WTC11 (cell line): Measurements from ENCODE around the gene ARPC5. TPM values are rescaled to one million over a fixed set of nuclear protein-coding genes. Genes with fewer than 3 reads are reported as not detected.

Experiments
- ATAC-seq: fragments of 200-7000 bp; cut with Tn5 transposase; 2 replicates; pipeline ENCODE4 v1.10.0; 2021; ENCODE audit warnings: mild to moderate bottlenecking, moderate library complexity
- CTCF ChIA-PET: fragments of 300-600 bp; sonication (Branson Sonifier 250); formaldehyde crosslinking; loops from one replicate; lab custom pipeline; 2021; ENCODE audit warnings: antibody characterized with exemption; lab: Charles Lee
- POLR2A ChIA-PET: fragments of 350-600 bp; sonication (Branson Sonifier 250); formaldehyde crosslinking; loops from one replicate; lab custom pipeline; 2021; ENCODE audit warnings: antibody characterized with exemption; lab: Charles Lee
- DNase-seq: peaks from one replicate; pipeline ENCODE4 v3.0.0; 2021; ENCODE audit warnings: low spot score
- H3K27ac Mint-ChIP-seq: 2 replicates; pipeline ENCODE4 v1.8.0; 2021; ENCODE audit warnings: mixed read lengths
- H3K27me3 Mint-ChIP-seq: 2 replicates; pipeline ENCODE4 v1.8.0; 2021; ENCODE audit warnings: low read depth, mild to moderate bottlenecking, moderate library complexity, mixed read lengths
- H3K36me3 Mint-ChIP-seq: 2 replicates; pipeline ENCODE4 v1.8.0; 2021; ENCODE audit warnings: mixed read lengths
- H3K4me1 Mint-ChIP-seq: 2 replicates; pipeline ENCODE4 v1.8.0; 2022; ENCODE audit warnings: mixed read lengths
- H3K4me3 Mint-ChIP-seq: 2 replicates; pipeline ENCODE4 v1.8.0; 2021; ENCODE audit warnings: mild to moderate bottlenecking, moderate library complexity, mixed read lengths
- H3K9me3 Mint-ChIP-seq: 2 replicates; pipeline ENCODE4 v1.8.0; 2021; ENCODE audit warnings: mixed read lengths
- CREB1 ChIP-seq: sonication (generic); formaldehyde crosslinking; IDR thresholded peaks from 2 replicates; pipeline ENCODE4 v1.8.0; 2023; ENCODE audit warnings: mild to moderate bottlenecking, missing genetic modification reagents
- ESRRA ChIP-seq: sonication (generic); formaldehyde crosslinking; IDR thresholded peaks from 2 replicates; pipeline ENCODE4 v1.8.1; 2022; ENCODE audit warnings: mild to moderate bottlenecking, missing genetic modification reagents, borderline replicate concordance
- GTF2I ChIP-seq: fragments of 250-450 bp; sonication (Bioruptor Pico); conservative IDR thresholded peaks from 2 replicates; pipeline ENCODE4 v1.4.0; 2021; ENCODE audit warnings: mild to moderate bottlenecking
- MXD4 ChIP-seq: fragments of 250-450 bp; sonication (Bioruptor Pico); IDR thresholded peaks from 2 replicates; pipeline ENCODE4 v1.8.0; 2021; ENCODE audit warnings: mild to moderate bottlenecking, moderate library complexity, borderline replicate concordance
- NFE2L1 ChIP-seq: sonication (generic); formaldehyde crosslinking; IDR thresholded peaks from 2 replicates; pipeline ENCODE4 v1.8.1; 2023; ENCODE audit warnings: missing genetic modification reagents
- RORB ChIP-seq: fragments of 250-450 bp; sonication (Bioruptor Pico); IDR thresholded peaks from 2 replicates; pipeline ENCODE4 v1.9.0; 2021; ENCODE audit warnings: mild to moderate bottlenecking
- SP1 ChIP-seq: sonication (generic); formaldehyde crosslinking; conservative IDR thresholded peaks from 2 replicates; pipeline ENCODE4 v1.8.1; 2022; ENCODE audit warnings: missing genetic modification reagents
- TEAD4 ChIP-seq: sonication (generic); formaldehyde crosslinking; IDR thresholded peaks from 2 replicates; pipeline ENCODE4 v1.8.0; 2022; ENCODE audit warnings: mild to moderate bottlenecking, missing genetic modification reagents
- TP53 ChIP-seq: sonication (generic); formaldehyde crosslinking; IDR thresholded peaks from 2 replicates; pipeline ENCODE4 v1.8.1; 2023; ENCODE audit warnings: mild to moderate bottlenecking, missing genetic modification reagents
- ZBTB21 ChIP-seq: sonication (generic); formaldehyde crosslinking; IDR thresholded peaks from 2 replicates; pipeline ENCODE4 v1.8.1; 2023; ENCODE audit warnings: mild to moderate bottlenecking, missing genetic modification reagents, borderline replicate concordance
- ZNF219 ChIP-seq: sonication (generic); formaldehyde crosslinking; IDR thresholded peaks from 2 replicates; pipeline ENCODE4 v1.8.0; 2023; ENCODE audit warnings: missing genetic modification reagents, mild to moderate bottlenecking, borderline replicate concordance
- total RNA-seq: library from RNA; stranded (reverse); gene quantifications from 3 replicates; pipeline ENCODE4 v1.2.3, GENCODE V29; 2021
- TF ChIP-seq, protein P1 (sequence below): sonication (generic); formaldehyde crosslinking; IDR thresholded peaks from 2 replicates; pipeline ENCODE4 v1.8.0; 2022; ENCODE audit warnings: mild to moderate bottlenecking, missing genetic modification reagents
- TF ChIP-seq, protein P2 (sequence below): fragments of 200-600 bp; IDR thresholded peaks from 2 replicates; pipeline ENCODE4 v1.8.0; 2022; ENCODE audit warnings: antibody characterized with exemption
- TF ChIP-seq, protein P3 (sequence below): sonication (generic); formaldehyde crosslinking; IDR thresholded peaks from 2 replicates; pipeline ENCODE4 v1.8.1; 2022; ENCODE audit warnings: mild to moderate bottlenecking, moderate library complexity, missing genetic modification reagents
- TF ChIP-seq, protein P4 (sequence below): sonication (generic); formaldehyde crosslinking; IDR thresholded peaks from 2 replicates; pipeline ENCODE4 v1.8.0; 2022; ENCODE audit warnings: missing genetic modification reagents

ARPC5 gene
- total RNA-seq, 1 experiment from 2014 or later = 51.7 TPM

DNA sequence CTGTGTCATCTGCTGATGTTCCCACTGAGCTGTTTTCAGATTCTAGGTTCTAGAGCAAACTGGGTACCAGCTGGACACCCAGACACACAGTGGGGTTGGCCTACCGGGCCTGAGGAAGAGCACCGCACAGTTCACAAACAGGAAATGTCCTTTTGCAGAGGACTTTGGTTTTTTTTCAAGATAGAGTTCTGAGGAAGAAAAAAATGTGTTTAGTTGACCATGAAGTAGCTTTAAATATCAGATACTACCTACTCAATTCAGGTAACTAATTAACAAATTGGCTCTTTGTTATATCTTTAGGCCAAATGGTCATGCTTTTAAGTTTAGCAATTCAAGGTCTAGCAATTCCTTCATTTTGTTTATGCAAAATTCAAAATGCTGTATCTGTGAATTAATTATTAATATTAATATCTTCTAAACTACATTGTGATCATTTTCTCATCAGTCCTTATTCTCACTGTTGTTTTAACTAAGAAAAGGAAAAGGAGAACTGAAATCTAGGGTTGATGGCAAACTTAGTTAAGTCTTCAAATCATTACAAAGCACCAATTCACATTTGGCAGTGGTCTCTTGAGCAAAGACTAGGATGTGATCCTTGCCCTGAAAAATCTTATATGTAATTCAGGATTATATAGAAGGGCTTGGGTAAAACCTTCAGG lies 28.1 kb downstream of the ARPC5 start (continued):
- TF ChIP-seq, protein P1, sequence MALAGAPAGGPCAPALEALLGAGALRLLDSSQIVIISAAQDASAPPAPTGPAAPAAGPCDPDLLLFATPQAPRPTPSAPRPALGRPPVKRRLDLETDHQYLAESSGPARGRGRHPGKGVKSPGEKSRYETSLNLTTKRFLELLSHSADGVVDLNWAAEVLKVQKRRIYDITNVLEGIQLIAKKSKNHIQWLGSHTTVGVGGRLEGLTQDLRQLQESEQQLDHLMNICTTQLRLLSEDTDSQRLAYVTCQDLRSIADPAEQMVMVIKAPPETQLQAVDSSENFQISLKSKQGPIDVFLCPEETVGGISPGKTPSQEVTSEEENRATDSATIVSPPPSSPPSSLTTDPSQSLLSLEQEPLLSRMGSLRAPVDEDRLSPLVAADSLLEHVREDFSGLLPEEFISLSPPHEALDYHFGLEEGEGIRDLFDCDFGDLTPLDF (CRISPR knock-in tag) = no peak
- TF ChIP-seq MXD4 (CRISPR knock-in tag) (no peak), ZBTB21 (CRISPR knock-in tag) (no peak)

DNA sequence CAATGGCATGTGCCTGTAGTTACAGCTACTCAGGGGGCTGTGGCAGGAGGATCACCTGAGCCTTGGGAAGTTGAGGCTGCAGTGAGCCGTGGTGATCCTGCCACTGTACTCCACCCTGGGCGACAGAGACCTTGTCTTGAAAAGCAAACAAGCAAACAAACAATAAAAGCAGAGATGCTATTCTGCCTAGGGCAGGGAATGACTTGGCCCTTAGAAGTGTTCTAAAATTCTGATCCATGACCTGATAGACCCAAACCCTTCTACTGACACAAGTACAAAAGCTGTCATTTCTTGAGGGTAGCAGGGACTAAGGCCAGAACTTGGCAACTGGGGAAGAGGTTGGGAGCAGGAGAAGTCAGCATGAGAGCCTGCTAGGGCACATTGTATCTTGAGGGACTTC lies 29.7 kb downstream of the ARPC5 start:
- DNase-seq = no peak
- Mint-ChIP-seq H3K4me3 (no peak overlapping the region), H3K27me3 (no peaks in the 10 kb centered on the region; the same call in 1 of the 2 replicates), H3K36me3 (no peaks in the 10 kb centered on the region), H3K4me1 (no peaks in the 10 kb centered on the region), H3K27ac (no peak overlapping the region), H3K9me3 (no peaks in the 10 kb centered on the region)
- POLR2A ChIA-PET = no interaction called here
- TF ChIP-seq CREB1 (CRISPR knock-in tag) (no peak), RORB (CRISPR knock-in tag) (no peak)
- CTCF ChIA-PET = interaction anchor here (0.8 kb wide), 1 partner anchor 300 kb away, joined by 3 read pairs; no protein-coding TSS in a partner anchor
- no peak for ATAC-seq

DNA sequence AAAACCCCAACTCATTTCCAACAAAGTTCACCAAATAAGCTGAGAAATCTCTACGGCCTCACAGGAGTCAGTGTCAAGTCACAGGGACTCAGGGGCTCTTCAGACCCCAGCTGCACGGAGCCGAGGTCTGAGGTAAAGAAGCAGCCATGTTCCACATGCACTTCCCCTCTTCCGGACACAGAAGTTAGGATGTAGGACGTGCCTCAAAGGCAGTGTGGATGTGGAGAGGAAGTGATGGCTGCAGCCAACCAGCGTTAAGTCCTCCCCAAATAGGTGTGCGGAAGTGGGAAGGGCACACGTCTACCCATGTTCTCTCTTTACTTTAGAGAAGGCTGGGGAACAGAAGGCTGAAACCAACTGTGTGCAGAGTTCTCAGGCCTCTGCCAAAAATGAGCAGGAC lies 30.8 kb downstream of the ARPC5 start:
- TF ChIP-seq NFE2L1 (CRISPR knock-in tag) (no peak), CREB1 (CRISPR knock-in tag) (no peak), ESRRA (CRISPR knock-in tag) (no peak), GTF2I (CRISPR knock-in tag) (no peak), MXD4 (CRISPR knock-in tag) (no peak), ZNF219 (no peak), TEAD4 (CRISPR knock-in tag) (no peak), SP1 (CRISPR knock-in tag) (no peak), TP53 (CRISPR knock-in tag) (no peak)
- TF ChIP-seq, protein P2, sequence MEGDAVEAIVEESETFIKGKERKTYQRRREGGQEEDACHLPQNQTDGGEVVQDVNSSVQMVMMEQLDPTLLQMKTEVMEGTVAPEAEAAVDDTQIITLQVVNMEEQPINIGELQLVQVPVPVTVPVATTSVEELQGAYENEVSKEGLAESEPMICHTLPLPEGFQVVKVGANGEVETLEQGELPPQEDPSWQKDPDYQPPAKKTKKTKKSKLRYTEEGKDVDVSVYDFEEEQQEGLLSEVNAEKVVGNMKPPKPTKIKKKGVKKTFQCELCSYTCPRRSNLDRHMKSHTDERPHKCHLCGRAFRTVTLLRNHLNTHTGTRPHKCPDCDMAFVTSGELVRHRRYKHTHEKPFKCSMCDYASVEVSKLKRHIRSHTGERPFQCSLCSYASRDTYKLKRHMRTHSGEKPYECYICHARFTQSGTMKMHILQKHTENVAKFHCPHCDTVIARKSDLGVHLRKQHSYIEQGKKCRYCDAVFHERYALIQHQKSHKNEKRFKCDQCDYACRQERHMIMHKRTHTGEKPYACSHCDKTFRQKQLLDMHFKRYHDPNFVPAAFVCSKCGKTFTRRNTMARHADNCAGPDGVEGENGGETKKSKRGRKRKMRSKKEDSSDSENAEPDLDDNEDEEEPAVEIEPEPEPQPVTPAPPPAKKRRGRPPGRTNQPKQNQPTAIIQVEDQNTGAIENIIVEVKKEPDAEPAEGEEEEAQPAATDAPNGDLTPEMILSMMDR = no peak
- TF ChIP-seq, protein P3, sequence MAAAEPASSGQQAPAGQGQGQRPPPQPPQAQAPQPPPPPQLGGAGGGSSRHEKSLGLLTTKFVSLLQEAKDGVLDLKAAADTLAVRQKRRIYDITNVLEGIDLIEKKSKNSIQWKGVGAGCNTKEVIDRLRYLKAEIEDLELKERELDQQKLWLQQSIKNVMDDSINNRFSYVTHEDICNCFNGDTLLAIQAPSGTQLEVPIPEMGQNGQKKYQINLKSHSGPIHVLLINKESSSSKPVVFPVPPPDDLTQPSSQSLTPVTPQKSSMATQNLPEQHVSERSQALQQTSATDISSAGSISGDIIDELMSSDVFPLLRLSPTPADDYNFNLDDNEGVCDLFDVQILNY = no peak
- TF ChIP-seq, protein P4, sequence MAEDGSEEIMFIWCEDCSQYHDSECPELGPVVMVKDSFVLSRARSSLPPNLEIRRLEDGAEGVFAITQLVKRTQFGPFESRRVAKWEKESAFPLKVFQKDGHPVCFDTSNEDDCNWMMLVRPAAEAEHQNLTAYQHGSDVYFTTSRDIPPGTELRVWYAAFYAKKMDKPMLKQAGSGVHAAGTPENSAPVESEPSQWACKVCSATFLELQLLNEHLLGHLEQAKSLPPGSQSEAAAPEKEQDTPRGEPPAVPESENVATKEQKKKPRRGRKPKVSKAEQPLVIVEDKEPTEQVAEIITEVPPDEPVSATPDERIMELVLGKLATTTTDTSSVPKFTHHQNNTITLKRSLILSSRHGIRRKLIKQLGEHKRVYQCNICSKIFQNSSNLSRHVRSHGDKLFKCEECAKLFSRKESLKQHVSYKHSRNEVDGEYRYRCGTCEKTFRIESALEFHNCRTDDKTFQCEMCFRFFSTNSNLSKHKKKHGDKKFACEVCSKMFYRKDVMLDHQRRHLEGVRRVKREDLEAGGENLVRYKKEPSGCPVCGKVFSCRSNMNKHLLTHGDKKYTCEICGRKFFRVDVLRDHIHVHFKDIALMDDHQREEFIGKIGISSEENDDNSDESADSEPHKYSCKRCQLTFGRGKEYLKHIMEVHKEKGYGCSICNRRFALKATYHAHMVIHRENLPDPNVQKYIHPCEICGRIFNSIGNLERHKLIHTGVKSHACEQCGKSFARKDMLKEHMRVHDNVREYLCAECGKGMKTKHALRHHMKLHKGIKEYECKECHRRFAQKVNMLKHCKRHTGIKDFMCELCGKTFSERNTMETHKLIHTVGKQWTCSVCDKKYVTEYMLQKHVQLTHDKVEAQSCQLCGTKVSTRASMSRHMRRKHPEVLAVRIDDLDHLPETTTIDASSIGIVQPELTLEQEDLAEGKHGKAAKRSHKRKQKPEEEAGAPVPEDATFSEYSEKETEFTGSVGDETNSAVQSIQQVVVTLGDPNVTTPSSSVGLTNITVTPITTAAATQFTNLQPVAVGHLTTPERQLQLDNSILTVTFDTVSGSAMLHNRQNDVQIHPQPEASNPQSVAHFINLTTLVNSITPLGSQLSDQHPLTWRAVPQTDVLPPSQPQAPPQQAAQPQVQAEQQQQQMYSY = no peak
- TF ChIP-seq, all 79 proteins: peak for 0
- H3K27ac Mint-ChIP-seq = no peak overlapping the region
- no peaks in the 10 kb centered on the region; the same call in 1 of the 2 replicates for H3K27me3 Mint-ChIP-seq
- no peaks in the 10 kb centered on the region for H3K9me3 Mint-ChIP-seq
- no peak overlapping the region for H3K4me3 Mint-ChIP-seq
- ChIA-PET POLR2A (no interaction called here), CTCF (interaction anchor here (0.8 to 0.9 kb wide), 2 partner anchors 22 to 298 kb away, joined by 3 read pairs; no protein-coding TSS in a partner anchor)
- no peaks in the 10 kb centered on the region for H3K4me1 Mint-ChIP-seq
- ATAC-seq (no peak), DNase-seq (no peak)
- no peaks in the 10 kb centered on the region for H3K36me3 Mint-ChIP-seq
